GM19395 (cell line): ENCODE measurements around the gene ZNF586.
A peak's percentile ranks its signal among the peaks of the same experiment; 100 is the strongest.
"Not testable (repeated sequence)": the region's sequence is repeated elsewhere in the genome, so short reads cannot be mapped to it uniquely, and the experiment has no call there.

Experiments
- ATAC-seq: cut with Tn5 transposase; IDR thresholded peaks from one replicate; pipeline ENCODE4 v1.9.1; 2021; ENCODE audit warnings: mild to moderate bottlenecking, moderate library complexity; ENCODE audit not compliant: unreplicated experiment

Gene ZNF586

GRCh38 chr19:57769345-57770131, at the start of gene ZNF586:
ZNF586 (plus strand) TSS chr19:57769676; CDS start chr19:57769843, 167 bp downstream.
- peak; percentile 99 for ATAC-seq

- ATAC-seq = no peak
Observed at GRCh38 chr19:57719901-57720519, 49.5 kb upstream of the ZNF586 start.

- no peak for ATAC-seq
Observed at GRCh38 chr19:57720878-57721277, 48.6 kb upstream of the ZNF586 start.

GRCh38 chr19:57738320-57738719, 31.2 kb upstream of the ZNF586 start:
- ATAC-seq = not testable (repeated sequence)

- ATAC-seq = not testable (repeated sequence)
Observed at GRCh38 chr19:57738770-57739169, 30.7 kb upstream of the ZNF586 start.

- peak; percentile 99 for ATAC-seq
Observed at GRCh38 chr19:57746580-57747471, 22.6 kb upstream of the ZNF586 start, which contains the start of gene ZNF776. ZNF776 (plus strand) TSS chr19:57746815; CDS start chr19:57747059, 244 bp downstream.

- no peak for ATAC-seq
Observed at GRCh38 chr19:57747472-57747807, 22.0 kb upstream of the ZNF586 start.

GRCh38 chr19:57748029-57748428, 21.4 kb upstream of the ZNF586 start:
- ATAC-seq = no peak

- ATAC-seq = no peak
Observed at GRCh38 chr19:57754091-57754673, 15.3 kb upstream of the ZNF586 start.

- no peak for ATAC-seq
Observed at GRCh38 chr19:57755031-57755430, 14.4 kb upstream of the ZNF586 start.

- ATAC-seq = no peak
Observed at GRCh38 chr19:57757941-57758340, 11.5 kb upstream of the ZNF586 start.

- ATAC-seq = no peak
Observed at GRCh38 chr19:57759096-57759495, 10.4 kb upstream of the ZNF586 start.

GRCh38 chr19:57771417-57771816, 1.9 kb downstream of the ZNF586 start:
- ATAC-seq = no peak

GRCh38 chr19:57773488-57773887, 4.0 kb downstream of the ZNF586 start:
- no peak for ATAC-seq

GRCh38 chr19:57776764-57777296, 7.4 kb downstream of the ZNF586 start:
- no peak for ATAC-seq

GRCh38 chr19:57778336-57778735, 8.9 kb downstream of the ZNF586 start:
- ATAC-seq = no peak

GRCh38 chr19:57779220-57779845, 9.9 kb downstream of the ZNF586 start:
- ATAC-seq = no peak

GRCh38 chr19:57786286-57786685, 16.8 kb downstream of the ZNF586 start:
- ATAC-seq = no peak

- ATAC-seq = no peak
Observed at GRCh38 chr19:57786906-57787305, 17.4 kb downstream of the ZNF586 start.

GRCh38 chr19:57788114-57788692, 18.7 kb downstream of the ZNF586 start:
- ATAC-seq = no peak
